NCI-H2227 treated with DMSO at 0.1 percent for 48 hours (cell line): Measurements from ENCODE around the gene EVL.

Experiments
- DNase-seq: peaks from one replicate; lab custom pipeline; 2025; lab: John Stamatoyannopoulos, UW

Gene EVL

DNA sequence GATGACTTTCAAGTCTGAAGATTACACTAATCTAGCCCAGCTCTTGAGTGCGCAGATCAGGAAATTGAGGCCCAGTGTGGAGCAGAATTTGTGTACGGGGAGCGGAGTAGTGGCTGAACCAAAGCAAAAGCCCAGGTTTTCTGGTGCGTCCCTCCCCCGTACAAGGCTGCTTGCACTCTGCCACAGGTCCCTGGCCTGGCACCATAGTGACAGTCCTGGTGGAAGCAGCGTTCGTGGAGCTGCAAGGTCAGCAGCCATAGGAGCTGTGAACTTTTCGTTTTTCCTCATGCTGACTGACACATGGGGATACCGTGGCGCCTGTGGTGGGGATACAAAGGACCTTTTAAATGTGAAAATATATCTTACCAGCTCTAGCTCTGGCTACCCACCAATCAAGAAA lies 1.7 kb downstream of the EVL start:
- DNase-seq = no peak

DNA sequence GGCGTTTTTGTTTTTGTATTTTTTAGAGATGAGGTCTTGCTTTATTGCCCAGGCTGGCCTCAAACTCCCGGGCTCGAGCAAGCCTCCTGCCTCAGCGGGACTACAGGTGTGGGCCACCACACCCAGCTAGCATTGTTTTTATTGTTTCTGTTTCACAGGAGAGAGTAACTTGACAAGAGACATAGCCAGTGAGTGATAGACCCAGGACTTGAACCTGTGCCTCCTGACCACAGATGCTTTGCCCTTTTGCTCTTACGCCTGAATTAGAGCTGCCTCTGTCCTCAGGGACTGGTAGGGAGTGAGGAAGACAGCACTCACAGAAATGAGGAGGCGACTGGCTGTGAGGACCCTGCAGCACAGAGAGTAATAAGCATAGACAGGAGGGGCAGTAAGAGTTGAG lies 2.3 kb downstream of the EVL start:
- no peak for DNase-seq

DNA sequence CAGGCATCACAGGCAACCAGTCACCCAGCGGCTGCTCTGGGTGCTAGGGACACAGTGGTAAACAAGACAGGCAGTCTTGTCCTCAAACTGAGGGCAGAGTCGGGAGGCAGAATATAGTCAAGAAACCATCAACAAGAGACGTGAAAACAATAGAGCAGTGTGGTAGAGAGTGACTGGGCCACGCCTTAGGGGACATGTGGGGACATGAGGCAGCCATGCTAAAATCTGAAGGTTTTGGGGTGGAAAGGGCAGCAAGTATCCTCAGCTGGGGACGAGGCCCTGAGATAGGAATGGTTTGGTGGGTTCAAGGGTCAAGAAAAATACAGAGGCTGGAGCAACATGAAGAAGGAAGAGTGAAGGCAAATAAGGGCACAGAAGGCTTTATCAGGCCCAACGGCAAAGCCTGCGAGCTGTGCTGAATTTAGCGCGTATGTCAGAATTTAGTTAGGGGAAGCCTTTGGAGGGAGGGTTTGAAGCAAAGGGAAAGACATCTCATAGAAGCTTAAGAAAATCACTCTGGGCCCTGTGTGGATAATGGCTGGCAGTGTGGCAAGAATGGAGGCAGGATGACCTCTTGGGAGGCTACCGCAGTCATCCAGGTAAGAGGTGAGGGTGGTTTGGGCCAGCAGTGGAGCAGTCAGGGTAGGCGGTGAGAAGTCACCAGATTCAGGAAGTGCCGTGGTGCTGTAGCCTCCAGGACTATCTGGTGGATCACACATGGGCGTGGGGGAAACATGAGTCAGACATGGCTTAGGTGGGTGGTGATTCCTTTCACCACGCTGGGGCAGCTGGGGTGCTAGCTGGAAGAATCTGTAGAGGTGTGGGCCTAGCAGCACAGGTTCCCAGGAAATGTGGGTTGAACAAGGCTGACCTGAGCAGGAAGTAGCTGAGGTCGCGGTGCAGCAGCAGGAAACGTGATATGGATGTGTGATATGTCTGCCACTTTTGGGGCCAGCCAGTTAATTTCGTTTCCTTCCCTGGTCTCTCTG lies 3.0 kb downstream of the EVL start:
- DNase-seq = no peak

DNA sequence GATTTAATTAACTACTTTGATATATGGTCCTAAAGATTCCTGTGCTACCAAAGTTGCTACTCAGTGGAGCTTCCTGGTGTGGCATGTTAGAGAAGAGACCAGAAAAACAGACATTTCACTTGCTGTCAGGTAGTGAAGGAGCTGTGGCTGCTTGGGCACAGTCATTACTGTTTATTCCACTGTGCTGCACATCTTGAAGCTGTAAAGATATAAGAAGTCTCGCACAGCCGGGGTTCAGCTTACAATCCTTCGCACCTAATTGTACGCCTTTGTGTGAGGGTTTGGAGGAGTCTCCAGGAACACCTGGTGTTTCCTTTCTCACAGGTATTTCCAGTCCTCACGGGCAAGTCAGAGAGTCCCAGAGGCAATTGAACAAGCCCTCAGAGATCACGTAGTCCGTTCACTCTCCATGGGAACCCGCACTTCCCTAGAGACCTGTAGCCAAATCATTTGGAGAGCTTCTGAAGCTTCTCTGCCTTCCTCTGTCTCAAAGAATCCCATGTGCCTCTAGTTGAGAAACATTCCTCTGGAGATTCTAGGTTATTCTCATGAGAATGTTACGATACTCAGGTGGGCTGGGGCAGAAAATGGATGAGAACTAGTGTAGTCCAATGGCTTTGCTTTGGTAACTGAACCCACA lies 4.1 kb downstream of the EVL start:
- DNase-seq = no peak

DNA sequence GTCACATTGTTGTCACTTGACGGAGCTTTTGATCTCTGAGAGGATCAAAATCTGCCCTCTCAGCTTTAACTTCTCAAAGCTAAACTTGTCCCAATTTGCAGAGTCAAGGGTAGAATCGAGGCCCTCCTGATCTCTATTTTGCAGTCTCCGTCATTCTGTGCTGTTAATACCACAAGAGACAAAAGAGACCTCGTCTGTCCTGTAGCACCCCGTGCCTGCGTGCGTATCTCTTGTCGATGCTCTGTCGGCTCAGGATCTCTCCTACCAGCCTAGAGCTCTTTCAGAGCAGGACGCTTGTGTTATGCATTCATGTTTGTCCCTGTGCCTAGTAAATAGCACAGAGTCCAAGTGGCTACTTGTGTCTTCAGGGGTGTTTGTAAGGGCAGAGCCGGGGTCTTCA lies 5.1 kb downstream of the EVL start:
- DNase-seq = no peak

DNA sequence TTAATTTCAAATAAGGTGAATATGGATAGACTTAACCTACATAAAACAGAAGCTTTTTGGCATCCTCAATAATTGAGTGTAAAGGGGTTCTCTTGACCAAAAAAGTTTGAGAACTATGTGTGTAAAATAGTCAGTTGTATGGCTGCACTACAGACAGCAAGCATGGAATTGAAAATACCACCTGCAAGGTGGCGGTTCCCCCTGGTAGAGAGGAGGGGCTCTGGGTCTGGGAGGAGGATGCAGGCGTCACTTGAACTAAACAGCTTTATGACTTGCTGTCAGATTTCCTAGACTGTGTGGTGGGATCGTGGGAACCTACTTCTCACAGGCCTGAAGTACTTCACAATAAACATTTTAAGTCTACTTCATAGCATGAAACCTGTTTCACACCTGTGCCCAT lies 6.3 kb downstream of the EVL start:
- no peak for DNase-seq

DNA sequence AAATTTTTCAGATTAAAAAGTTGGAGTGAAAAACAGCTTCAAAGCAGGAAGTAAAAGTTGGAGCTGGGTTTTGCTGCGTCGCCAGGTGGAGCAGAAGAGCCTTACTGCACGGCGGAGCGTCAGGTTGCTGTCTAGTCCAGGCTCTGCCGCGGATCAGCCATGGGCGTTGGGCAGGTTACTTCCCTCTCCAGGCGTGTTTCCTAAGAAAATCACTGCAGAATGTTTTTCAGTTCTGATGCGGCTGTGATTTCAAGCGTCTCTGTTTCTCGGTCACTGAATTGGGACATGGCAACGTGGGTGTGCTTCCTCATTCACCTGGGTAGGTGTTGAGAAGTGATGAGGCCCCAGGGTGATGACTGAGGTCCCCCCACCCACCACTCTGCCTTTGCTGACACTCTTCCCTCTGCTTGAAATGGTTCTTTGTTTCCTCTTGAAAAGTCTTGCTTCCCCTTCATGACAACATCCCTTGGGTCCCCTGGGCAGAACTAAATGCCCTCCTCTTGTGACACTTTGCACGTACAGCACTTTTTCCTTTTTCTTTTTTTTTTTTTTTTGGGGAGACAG lies 7.6 kb downstream of the EVL start:
- no peak for DNase-seq

DNA sequence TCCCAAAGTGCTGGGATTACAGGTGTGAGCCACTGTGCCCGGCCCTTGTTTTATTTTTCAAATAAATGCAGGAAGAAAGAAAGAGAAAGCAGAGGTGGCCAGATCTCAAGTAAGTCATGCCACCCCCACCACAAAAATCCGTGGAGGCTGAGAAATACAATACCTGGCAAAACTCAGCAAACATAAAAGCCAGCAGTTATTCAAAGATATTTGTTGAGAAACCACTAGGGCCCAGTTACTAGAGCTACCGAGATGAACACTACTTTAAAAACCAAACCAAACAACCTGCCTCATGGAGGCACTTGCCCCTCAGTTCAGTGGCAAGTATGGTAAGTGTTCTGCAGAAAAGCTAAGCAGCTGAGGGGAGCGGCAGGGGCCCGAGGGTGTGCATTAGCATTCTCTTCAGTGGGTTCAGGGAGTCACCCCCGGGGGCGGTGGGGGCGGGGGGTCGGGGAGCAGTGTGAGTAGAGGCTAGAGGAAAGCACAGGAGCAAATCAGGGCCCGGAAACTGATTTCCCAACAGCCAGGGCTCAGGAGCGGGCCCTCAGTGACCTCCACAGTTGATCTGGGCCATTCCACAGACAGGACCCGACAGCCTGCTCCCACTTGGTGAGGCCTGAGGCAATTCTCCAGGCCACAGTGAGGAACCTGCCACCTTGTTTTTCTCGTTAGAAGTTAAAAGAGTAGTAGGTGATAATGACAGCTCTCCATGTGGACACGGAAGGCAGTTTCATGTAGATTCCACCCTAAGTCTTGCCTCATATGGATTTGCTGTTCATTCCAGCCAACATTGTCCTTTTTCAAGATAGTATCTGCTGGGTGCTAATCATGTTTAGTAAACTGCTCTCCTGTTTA lies 8.6 kb downstream of the EVL start:
- DNase-seq = no peak

DNA sequence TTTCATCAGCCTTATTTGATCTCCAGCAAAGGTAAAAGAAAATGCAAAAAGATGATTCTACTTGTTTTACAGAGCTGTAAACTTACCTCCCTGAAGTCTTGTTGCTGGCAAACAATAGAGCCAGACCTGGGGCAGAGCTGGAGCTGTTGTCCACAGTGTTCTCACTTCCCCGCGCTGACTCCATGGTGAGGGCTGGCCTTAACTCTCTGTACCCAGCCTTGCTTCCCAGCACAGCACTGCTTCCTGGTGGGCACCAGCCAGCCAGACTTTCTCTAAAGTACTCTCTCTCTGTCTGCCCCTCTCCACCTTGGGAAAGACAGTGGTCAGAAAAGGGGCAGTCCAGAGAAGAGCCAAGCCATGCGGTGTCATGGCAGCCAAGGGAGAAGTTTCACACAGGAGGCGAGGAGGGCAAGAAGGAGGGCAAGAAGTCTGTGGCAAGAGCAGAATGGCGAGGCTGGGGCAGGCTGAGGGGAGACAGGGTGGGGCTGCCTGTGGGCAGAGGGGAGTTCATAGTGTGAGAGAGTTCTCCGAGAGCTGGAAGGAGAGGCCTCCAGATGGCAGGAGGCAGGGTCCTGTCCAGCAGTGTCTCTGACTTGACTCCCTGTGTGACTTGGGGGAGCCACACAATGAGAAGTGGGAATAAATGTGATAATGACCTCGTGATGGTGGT lies 9.3 kb downstream of the EVL start:
- DNase-seq = no peak

DNA sequence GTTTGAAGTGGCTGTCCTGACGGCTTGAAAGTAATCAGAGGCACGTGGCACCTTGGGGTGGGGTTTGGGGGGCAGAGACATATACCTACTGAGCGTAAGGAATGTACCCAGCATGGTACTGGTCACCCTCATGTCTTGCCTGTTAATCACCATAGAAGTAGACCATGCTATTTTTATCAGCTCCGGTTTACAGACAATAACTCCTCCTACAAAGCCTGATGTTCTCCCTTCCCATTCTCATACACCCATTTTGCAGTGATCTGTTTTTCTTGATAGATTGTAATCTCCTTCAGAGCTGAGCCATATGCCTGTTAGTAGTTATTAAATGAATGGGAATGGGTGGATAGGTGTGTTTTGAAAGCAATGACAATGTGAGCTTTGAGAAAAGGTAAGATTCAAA lies 10.5 kb downstream of the EVL start:
- DNase-seq = no peak

DNA sequence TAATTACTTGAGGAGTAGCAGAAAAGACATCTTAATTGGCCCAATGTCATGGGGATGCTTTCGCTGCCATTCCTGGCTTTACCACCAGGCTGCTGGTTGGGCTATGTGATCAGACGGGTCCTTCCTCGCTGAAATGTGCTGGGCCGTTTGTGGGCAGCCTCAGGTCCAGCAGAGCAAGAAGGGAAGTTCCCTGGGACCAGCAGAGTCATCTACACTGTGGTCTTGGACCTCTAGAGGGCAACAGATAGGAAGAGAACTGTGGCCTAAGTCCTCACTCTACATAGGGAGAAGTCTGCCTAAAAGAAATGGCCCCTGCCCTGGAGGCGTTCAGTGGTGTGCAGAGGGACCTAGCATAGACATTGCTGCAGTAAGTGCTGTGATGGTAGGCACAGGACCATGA lies 10.9 kb downstream of the EVL start:
- no peak for DNase-seq

DNA sequence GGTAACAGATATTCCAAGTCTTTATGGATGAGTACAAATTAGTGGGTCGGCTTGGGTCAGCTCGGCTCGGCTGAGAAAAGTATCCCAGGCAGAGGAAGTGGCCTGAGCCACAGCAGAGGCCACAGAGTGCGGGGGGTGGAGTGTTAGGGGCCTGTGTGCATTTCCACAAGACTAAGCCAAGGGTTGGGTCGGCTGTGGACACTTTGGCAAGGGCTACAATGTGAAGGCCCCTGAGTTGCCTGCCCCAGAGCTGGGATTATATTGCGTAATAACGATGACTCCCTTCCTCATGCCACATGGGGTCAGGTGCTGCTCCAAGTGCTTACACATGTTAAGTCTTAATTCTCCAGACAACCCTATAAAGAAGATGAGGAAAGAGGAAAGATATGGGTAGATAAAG lies 11.4 kb downstream of the EVL start:
- DNase-seq = no peak

DNA sequence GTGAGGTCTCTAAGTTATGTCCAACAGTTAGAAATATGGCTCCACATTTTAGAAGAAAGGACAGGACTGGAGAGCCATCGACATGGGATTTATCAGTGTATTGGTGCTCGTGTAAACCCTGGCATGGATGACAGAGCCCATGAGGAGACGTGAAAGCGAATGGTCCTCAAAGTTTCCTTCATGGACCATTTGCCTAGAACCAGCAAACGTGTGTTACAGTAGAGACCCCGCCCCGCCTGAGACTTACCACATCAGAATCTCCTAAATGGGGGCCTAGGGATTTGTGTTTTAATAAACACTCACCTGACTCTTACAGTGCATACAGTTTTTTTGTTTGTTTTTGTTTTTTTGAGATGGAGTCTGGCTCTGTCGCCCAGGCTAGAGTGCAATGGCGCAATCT lies 12.2 kb downstream of the EVL start:
- DNase-seq = no peak

DNA sequence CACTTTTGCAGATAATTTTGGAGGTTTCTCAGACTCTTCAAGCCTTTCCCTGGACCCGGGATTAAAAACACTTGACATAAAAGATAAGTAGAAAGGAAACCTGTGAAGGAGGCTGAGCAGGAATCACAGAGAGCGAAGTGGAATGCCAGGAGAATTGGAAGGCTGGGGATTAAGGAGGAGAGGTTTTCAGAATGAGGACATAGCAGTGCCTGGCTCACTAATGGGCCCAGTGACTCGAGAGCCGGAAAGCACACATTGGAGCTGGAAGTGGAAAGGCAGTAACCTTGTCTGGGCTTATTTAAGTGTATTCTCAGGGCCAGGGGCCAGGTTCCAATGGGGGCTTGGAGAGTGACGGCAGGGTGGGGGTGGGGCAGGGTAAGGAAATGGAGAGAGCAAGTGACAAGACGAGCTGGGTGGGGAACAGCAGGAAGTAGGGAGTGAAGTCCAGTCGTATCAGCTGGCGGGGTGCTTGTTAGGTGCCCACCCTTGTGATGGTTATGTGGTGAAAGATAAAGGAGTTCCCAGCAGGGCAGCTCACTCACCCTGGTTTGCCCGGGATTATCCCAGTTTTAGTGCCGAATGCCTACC lies 13.1 kb downstream of the EVL start:
- no peak for DNase-seq

DNA sequence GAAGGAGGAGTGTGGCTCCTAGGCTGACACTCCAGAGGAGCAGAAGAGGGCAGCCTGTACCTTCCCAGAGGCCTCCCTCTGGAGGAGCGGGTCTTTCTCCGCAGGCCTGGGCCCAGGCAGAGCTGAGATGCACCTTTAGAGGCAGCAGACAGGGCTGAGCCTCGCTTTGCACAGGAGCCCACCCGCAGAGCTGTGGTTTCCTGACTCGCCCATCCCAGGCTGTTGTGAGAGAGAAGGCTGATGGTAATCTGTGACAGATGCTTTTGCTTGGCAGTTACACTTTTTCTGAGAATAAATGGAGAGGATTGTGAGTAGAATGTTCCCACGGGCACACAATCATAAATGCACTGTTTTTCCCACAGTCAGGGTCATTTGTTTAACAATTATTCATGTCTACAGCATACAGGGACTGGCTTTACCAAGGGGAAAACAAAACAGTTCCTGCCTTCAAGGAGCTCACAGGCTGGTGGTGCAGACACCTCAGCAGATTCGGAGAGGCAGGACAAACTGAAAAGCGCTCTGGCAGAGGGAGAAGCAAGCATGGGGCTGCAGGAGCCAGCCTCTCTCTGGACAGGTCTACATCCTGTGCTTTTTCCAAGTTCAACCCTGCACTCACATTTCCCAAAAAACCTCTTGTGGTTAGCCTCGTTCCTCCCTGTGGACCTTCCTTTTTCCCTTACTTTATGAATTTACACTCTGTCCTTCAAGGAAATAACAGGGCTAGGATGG lies 13.9 kb downstream of the EVL start:
- DNase-seq = no peak

DNA sequence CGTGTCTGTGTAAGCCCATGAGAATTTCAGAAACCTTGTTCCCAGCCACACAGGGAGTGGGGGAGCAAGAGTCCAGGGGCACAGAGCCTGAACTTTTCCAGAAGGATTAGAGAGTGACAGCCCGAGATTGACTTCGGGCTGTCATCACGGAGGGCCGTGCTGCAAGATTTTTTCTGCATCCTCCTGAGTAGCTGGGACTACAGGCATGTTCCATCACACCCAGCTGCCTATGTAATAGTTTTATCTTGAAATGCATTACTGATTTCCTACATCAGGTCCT lies 14.4 kb downstream of the EVL start:
- no peak for DNase-seq

DNA sequence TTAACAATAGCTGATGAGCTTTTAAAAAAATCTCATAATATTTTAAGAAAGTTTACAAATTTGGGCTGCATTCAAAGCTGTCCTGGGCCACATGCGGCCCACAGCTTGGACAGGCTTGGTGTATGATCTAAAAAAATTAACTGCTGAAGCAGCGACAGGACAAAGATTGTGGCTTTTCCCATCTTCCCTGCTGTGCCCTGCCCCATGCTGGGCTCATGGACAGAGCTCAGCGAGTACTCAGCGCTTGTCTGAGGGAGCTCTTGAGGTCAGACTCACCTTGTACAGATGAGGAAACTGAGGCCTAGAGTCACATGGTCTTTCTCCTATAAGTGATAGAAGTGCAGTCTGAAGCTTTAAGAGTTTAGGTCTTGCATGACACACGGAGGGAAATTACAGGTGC lies 15.0 kb downstream of the EVL start:
- DNase-seq = no peak

DNA sequence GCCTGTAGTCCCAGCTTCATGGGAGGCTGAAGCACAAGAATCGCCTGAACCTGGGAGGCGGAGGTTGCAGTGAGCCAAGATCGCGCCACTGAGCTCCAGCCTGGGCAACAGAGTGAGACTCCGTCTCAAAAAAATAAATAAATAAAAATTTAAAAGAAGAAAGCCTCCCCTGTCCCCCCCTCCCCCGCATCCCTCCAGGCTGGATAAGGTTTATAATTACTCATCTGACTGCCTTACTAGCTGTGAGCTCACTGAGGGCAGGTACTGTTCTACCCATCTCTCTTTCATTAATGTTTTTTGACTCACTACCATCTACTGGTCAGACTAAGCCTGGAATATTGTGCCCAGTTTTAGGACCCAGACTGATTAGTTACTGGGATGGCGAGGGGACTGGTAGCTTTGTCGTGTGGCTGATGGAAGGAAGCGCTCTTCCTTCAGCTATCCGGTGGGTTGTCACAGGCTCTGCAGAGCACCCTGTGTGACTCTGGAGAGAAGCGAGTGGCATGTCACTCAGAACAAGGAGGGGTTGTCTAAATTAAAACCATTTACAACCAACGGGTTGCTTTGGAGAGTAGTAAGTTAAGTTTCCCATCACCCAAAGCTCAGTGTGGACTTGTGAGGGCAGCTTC lies 16.9 kb downstream of the EVL start:
- no peak for DNase-seq

DNA sequence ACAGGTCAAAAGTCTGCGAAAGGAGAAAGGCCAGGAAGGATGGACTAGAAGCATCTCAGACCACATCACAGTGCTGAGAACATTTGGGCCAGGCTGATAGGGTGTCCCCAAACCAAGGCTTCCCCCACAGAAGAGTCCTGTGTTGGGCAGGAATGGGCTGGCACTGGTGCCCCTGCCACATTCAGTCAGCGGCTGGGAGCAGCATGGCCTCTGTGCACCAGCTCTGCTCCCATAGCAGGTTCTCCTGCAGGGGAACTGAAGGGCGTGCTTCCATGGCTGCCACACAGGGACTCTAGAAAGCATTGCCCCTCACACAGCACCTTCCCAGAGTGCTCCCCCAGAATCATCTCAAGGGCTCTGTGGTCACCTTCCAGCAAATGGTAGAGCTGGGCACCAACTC lies 17.5 kb downstream of the EVL start:
- no peak for DNase-seq

DNA sequence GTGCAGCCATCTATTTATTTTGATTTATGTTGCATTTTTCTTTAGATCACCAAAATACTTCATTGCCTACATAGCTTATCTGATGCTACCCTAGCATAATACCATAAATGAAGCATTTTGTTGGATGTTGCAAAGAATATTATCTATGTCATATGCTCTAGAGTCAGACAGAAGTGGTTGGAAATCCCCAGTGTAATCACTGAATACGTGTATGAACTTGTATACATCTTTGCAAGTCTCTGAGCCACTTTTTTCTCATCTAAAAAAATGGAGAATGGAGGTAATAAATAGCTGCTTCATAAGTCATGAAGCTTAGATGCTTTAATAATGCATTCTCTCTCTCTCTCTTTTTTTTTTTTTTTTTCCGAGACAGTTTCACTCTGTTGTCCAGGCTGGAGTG lies 18.5 kb downstream of the EVL start:
- DNase-seq = no peak
